K562 (cell line): Measurements from ENCODE around the gene FBXL12. TPM values are rescaled to one million over a fixed set of nuclear protein-coding genes. Genes with fewer than 3 reads are reported as not detected.

Experiments
- ATAC-seq: fragments of 200-7000 bp; cut with Tn5 transposase; 3 replicates; pipeline ENCODE4 v1.9.1; 2020; ENCODE audit warnings: moderate library complexity
- BruUV-seq: library from RNA; stranded (reverse); fragments of 400-500 nt; replicated peaks from 2 replicates; lab custom pipeline; 2021; lab: Mats Ljungman, UMichigan
- CTCF ChIA-PET: fragments of 300-600 bp; formaldehyde crosslinking; extraction: SDS; loops from one replicate; lab custom pipeline; 2021; ENCODE audit warnings: low intra/inter-chr PET ratio; lab: Yijun Ruan, JAX
- POLR2A ChIA-PET: fragments of 300-600, 350-650 bp; sonication (Branson Sonifier 250); formaldehyde crosslinking; extraction: SDS; loops from one replicate; lab custom pipeline; 2021; ENCODE audit warnings: antibody characterized with exemption, inconsistent platforms; lab: Yijun Ruan, JAX
- DNase-seq, 4 experiments: peaks; one replicate each; pipeline versions ENCODE4 v3.0.0 to v3.0.0-alpha.2; 2011 to 2018; ENCODE audit warnings: low spot score in 3 of 4, mixed read lengths in 3 of 4; ENCODE audit errors: extremely low read depth in 1 of 4
- FAIRE-seq: peaks from 2 replicates; lab custom pipeline; 2011; peaks lifted over from hg19 to GRCh38; lab: Jason Lieb, UNC
- H2AFZ ChIP-seq: 2 replicates; pipeline ENCODE4 v1.6.0; 2011; ENCODE audit warnings: low read depth, low read length, control low read depth, inconsistent platforms
- H3K27ac ChIP-seq: fragments of 200-600 bp; 3 replicates; pipeline ENCODE4 v1.8.0; 2011; ENCODE audit warnings: low read depth, mild to moderate bottlenecking, control low read depth, inconsistent platforms, low read length, moderate library complexity, mixed read lengths; ENCODE audit errors: extremely low read depth
- H3K27me3 ChIP-seq, 2 experiments: fragments of 300-600 bp in 1 of 2; 2 replicates in 1 of 2; 3 replicates in 1 of 2; pipeline versions ENCODE4 v1.6.0 to v1.8.0; 2011; ENCODE audit warnings: inconsistent platforms in 2 of 2, low read length in 2 of 2, mild to moderate bottlenecking in 1 of 2, mixed read lengths in 1 of 2, moderate library complexity in 1 of 2; ENCODE audit not compliant: control insufficient read depth in 2 of 2, insufficient read depth in 2 of 2
- H3K36me3 ChIP-seq: fragments of 300-600 bp; 3 replicates; pipeline ENCODE4 v1.8.0; 2011; ENCODE audit warnings: mild to moderate bottlenecking, low read length, inconsistent platforms; ENCODE audit not compliant: control insufficient read depth, insufficient read depth
- H3K4me1 ChIP-seq, 2 experiments: fragments of 200-600 bp in 1 of 2; replicated peaks in 1 of 2; 2 replicates in 1 of 2; 3 replicates in 1 of 2; pipeline versions ENCODE4 v1.5.1 to v1.8.0; 2011; ENCODE audit warnings: inconsistent platforms in 2 of 2, low read length in 2 of 2, mild to moderate bottlenecking in 1 of 2, mixed read lengths in 1 of 2, moderate library complexity in 1 of 2; ENCODE audit not compliant: control insufficient read depth in 2 of 2, insufficient read depth in 2 of 2
- H3K4me2 ChIP-seq: 2 replicates; pipeline ENCODE4 v1.6.1; 2011; ENCODE audit warnings: low read length, control low read depth, inconsistent platforms, mixed read lengths; ENCODE audit not compliant: insufficient read depth
- H3K4me3 ChIP-seq: fragments of 200-600 bp; sonication (generic), shearing (Covaris generic); 2 replicates; pipeline ENCODE4 v1.5.1; 2016; ENCODE audit warnings: control low read depth, inconsistent platforms
- H3K79me2 ChIP-seq: fragments of 200-600 bp; 3 replicates; pipeline ENCODE4 v1.8.0; 2011; ENCODE audit warnings: low read length, inconsistent platforms; ENCODE audit not compliant: control insufficient read depth, insufficient read depth
- H3K9ac ChIP-seq, 2 experiments: 2 replicates each; pipeline versions ENCODE4 v1.6.0 to v1.6.1; 2011; ENCODE audit warnings: low read depth in 2 of 2, low read length in 2 of 2, control low read depth in 1 of 2, inconsistent platforms in 1 of 2, mild to moderate bottlenecking in 1 of 2, mixed read lengths in 1 of 2; ENCODE audit not compliant: insufficient read depth in 1 of 2
- H3K9me1 ChIP-seq: one replicate; pipeline ENCODE4 v1.6.0; 2011; ENCODE audit warnings: inconsistent platforms, mild to moderate bottlenecking, low read length, moderate library complexity; ENCODE audit not compliant: control insufficient read depth, insufficient read depth
- H3K9me3 ChIP-seq: replicated peaks from 2 replicates; pipeline ENCODE4 v1.5.1; 2011; ENCODE audit warnings: low read depth, low read length, inconsistent platforms; ENCODE audit not compliant: control insufficient read depth, insufficient read depth
- H4K20me1 ChIP-seq: replicated peaks from 2 replicates; pipeline ENCODE4 v1.6.1; 2011; ENCODE audit warnings: low read length, inconsistent platforms, mixed read lengths; ENCODE audit not compliant: control insufficient read depth, insufficient read depth
- BRD4 ChIP-seq: fragments of 200-600 bp; sonication (generic); IDR thresholded peaks from 2 replicates; pipeline ENCODE4 v1.6.1; 2017; ENCODE audit warnings: inconsistent platforms
- BRF1 ChIP-seq: IDR thresholded peaks from 3 replicates; pipeline ENCODE4 v1.6.1; 2011; ENCODE audit warnings: borderline replicate concordance, mild to moderate bottlenecking; ENCODE audit not compliant: insufficient read length; ENCODE audit errors: extremely low read depth
- CBX3 ChIP-seq, 2 experiments: IDR thresholded peaks; 1 replicate in 1 of 2; 2 replicates in 1 of 2; pipeline ENCODE4 v1.6.1; 2012; ENCODE audit warnings: inconsistent platforms in 2 of 2, low read length in 2 of 2, borderline replicate concordance in 1 of 2, control low read depth in 1 of 2
- CEBPG ChIP-seq, 3 experiments: fragments of 200-800 bp in 1 of 3; sonication (Bioruptor generic) in 1 of 3; sonication (generic) in 1 of 3; formaldehyde crosslinking in 1 of 3; IDR thresholded peaks in 2 of 3; conservative IDR thresholded peaks in 1 of 3; 2 replicates each; pipeline versions ENCODE4 v1.6.1 to v1.8.0; 2016 to 2022; ENCODE audit warnings: missing compliant biosample characterization in 2 of 3, missing genetic modification characterization in 2 of 3, mild to moderate bottlenecking in 1 of 3, missing genetic modification reagents in 1 of 3
- GTF2E2 ChIP-seq: fragments of 200-800 bp; sonication (Bioruptor generic); IDR thresholded peaks from 2 replicates; pipeline ENCODE4 v1.6.1; 2016; ENCODE audit warnings: missing genetic modification characterization, missing compliant biosample characterization
- HIVEP1 ChIP-seq: fragments of 250-450 bp; sonication (Bioruptor Pico); IDR thresholded peaks from 2 replicates; pipeline ENCODE4 v1.4.0; 2020; ENCODE audit warnings: mild to moderate bottlenecking
- HMGN3 ChIP-seq: IDR thresholded peaks from 2 replicates; pipeline ENCODE4 v1.6.1; 2011; ENCODE audit warnings: borderline replicate concordance, low read depth, mild to moderate bottlenecking, mixed read lengths, low read length; ENCODE audit not compliant: insufficient read length; ENCODE audit errors: extremely low read depth
- HNRNPUL1 ChIP-seq: fragments of 200-400 bp; formaldehyde crosslinking; IDR thresholded peaks from 2 replicates; pipeline ENCODE4 v1.6.1; 2017; ENCODE audit warnings: low read length
- HSF4 ChIP-seq: fragments of 250-450 bp; sonication (Bioruptor Pico); IDR thresholded peaks from 2 replicates; pipeline ENCODE4 v2.1.2; 2022; ENCODE audit warnings: mild to moderate bottlenecking, moderate library complexity, borderline replicate concordance
- NR2C1 ChIP-seq, 2 experiments: fragments of 450-650 bp; IDR thresholded peaks; 2 replicates each; pipeline ENCODE4 v1.6.1; 2017; ENCODE audit warnings: mild to moderate bottlenecking in 2 of 2, antibody characterized with exemption in 1 of 2, inconsistent platforms in 1 of 2, missing compliant biosample characterization in 1 of 2, missing genetic modification characterization in 1 of 2
- PRMT5 ChIP-seq: sonication (generic); formaldehyde crosslinking; IDR thresholded peaks from 2 replicates; pipeline ENCODE4 v1.5.0; 2020; ENCODE audit warnings: missing genetic modification reagents
- RBBP5 ChIP-seq: fragments of 200-600 bp; sonication (generic); IDR thresholded peaks from 2 replicates; pipeline ENCODE4 v1.6.1; 2012; ENCODE audit warnings: borderline replicate concordance, mild to moderate bottlenecking, low read length, control low read depth, inconsistent platforms; ENCODE audit not compliant: insufficient read depth, poor library complexity, severe bottlenecking
- SAFB2 ChIP-seq: fragments of 200-400 bp; formaldehyde crosslinking; IDR thresholded peaks from 2 replicates; pipeline ENCODE4 v1.6.1; 2018; ENCODE audit warnings: borderline replicate concordance, low read length, low read depth, moderate library complexity; ENCODE audit not compliant: severe bottlenecking
- SUPT5H ChIP-seq: fragments of 450-650 bp; IDR thresholded peaks from 2 replicates; pipeline ENCODE4 v1.6.1; 2016
- ZNF384 ChIP-seq: IDR thresholded peaks from 2 replicates; pipeline ENCODE4 v1.6.1; 2012; ENCODE audit warnings: low read depth, low read length, improper control_type of control experiment
- WGBS: fragments of 100-300 bp; shearing (Covaris generic); methylation state at CpG from one replicate; pipeline ENCODE4 v1.1.6; 2016; ENCODE audit warnings: low coverage, mixed read lengths; ENCODE audit not compliant: insufficient coverage; ENCODE audit errors: missing lambda C conversion rate; 5-methylcytosine and 5-hydroxymethylcytosine counted together
- in situ Hi-C: fragments of 300-500 bp; cut with MboI; formaldehyde crosslinking; loops from 4 replicates; pipeline ENCODE4 v1.15.0; 2018; ENCODE audit warnings: inconsistent platforms, mixed read lengths
- intact Hi-C: fragments of 100-400 bp; cut with micrococcal nuclease; formaldehyde crosslinking; loops from 2 replicates; pipeline ENCODE4 v1.14.2; 2022
- polyA plus RNA-seq, 8 experiments: library from polyadenylated mRNA; depleted of rRNA in 4 of 8; stranded (reverse) in 5 of 8; unstranded in 3 of 8; fragments of >200 nt; fragmentation: Nextera tagmentation in 2 of 8; fragmentation: Illumina TruSeq in 1 of 8; extraction: Ambion mirVana in 2 of 8; extraction: Trizol in 1 of 8; gene quantifications; 2 replicates each; pipeline versions ENCODE4 v1.2.1 to v1.2.3, GENCODE V29; 2011 to 2014; ENCODE audit warnings: inconsistent platforms in 1 of 8, missing spikeins in 1 of 8
- total RNA-seq, 7 experiments: library from RNA; depleted of rRNA in 6 of 7; stranded (reverse); fragments of >200 nt in 6 of 7; fragmentation: Illumina TruSeq in 2 of 7; extraction: Trizol in 2 of 7; gene quantifications; 2 replicates each; pipeline versions ENCODE4 v1.2.1 to v1.2.3, GENCODE V29; 2011 to 2021; ENCODE audit warnings: low replicate concordance in 1 of 7
- TF ChIP-seq, protein P1 (sequence below): fragments of 250-450 bp; sonication (Bioruptor Pico); IDR thresholded peaks from 2 replicates; pipeline ENCODE4 v1.4.0; 2020; ENCODE audit warnings: mild to moderate bottlenecking, moderate library complexity, borderline replicate concordance

FBXL12 gene
- total and polyA plus RNA-seq, 9 of the 15 experiments (the other 6 are each of a cell fraction or from before 2014, with no cell fraction given): 2.7 to 40.5 (median 26.5) TPM

DNA sequence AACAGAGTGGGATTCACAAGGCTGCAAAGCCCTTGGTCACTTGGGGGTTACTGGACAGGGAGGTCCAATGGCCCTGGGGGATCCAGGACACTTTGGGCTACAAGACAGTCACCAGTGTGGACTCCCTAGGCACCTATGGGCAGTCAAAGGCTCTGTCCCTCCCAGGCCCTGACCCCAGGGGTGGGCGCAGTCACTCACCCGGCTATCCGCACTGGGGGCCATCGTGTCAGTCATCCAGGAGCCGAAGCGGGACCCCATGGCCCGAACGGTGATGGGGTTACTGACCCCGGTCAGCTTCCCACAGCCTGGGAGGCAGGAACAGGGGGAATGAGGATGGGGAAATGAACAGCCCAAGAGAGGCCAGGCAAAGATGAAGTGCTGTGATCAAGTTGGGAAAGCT, 37.7 kb upstream of the FBXL12 start:
- intact Hi-C loops (no loop called here), in situ Hi-C loops (no loop called here)
- Histone ChIP-seq H3K4me2 (no peak overlapping the region), H3K9ac (peak overlapping the region in 1 of 2 experiments; percentile 36; a peak in 1 of 4 replicates), H3K36me3 (no peaks in the 10 kb centered on the region), H3K27me3 (peaks cover 0 to 13% of the 10 kb centered on the region in 2 experiments; a peak in 3 of 5 replicates), H3K79me2 (no peaks in the 10 kb centered on the region), H2AFZ (no peak overlapping the region), H3K9me1 (no peaks in the 10 kb centered on the region), H3K27ac (no peak overlapping the region), H3K4me1 (peaks cover 12 to 22% of the 10 kb centered on the region in 2 experiments; a peak in 4 of 5 replicates), H3K9me3 (no peaks in the 10 kb centered on the region), H3K4me3 (no peak overlapping the region), H4K20me1 (peaks cover 4% of the 10 kb centered on the region; the same call in 1 of the 2 replicates)
- ATAC-seq (no peak), DNase-seq (no peak), FAIRE-seq (no peak)
- 77% methylated on average over 5 of the region's 9 CpGs for WGBS
- POLR2A ChIA-PET: no interaction called here
- BruUV-seq: no TSS peak
- CTCF ChIA-PET: no interaction called here
- TF ChIP-seq, protein P1, sequence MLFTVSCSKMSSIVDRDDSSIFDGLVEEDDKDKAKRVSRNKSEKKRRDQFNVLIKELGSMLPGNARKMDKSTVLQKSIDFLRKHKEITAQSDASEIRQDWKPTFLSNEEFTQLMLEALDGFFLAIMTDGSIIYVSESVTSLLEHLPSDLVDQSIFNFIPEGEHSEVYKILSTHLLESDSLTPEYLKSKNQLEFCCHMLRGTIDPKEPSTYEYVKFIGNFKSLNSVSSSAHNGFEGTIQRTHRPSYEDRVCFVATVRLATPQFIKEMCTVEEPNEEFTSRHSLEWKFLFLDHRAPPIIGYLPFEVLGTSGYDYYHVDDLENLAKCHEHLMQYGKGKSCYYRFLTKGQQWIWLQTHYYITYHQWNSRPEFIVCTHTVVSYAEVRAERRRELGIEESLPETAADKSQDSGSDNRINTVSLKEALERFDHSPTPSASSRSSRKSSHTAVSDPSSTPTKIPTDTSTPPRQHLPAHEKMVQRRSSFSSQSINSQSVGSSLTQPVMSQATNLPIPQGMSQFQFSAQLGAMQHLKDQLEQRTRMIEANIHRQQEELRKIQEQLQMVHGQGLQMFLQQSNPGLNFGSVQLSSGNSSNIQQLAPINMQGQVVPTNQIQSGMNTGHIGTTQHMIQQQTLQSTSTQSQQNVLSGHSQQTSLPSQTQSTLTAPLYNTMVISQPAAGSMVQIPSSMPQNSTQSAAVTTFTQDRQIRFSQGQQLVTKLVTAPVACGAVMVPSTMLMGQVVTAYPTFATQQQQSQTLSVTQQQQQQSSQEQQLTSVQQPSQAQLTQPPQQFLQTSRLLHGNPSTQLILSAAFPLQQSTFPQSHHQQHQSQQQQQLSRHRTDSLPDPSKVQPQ (CRISPR knock-in tag): no peak
- TF ChIP-seq NR2C1 (IDR thresholded peaks at IDR 0.05): no peak
- no peak for TF ChIP-seq NR2C1 (tag; IDR thresholded peaks at IDR 0.05)
- TF ChIP-seq CEBPG (CRISPR knock-in tag; IDR thresholded peaks at IDR 0.05): no peak
- TF ChIP-seq CEBPG (tag; conservative IDR thresholded peaks at IDR 0.05 in 1 of 2, IDR thresholded peaks at IDR 0.05 in 1 of 2): no peak
- no peak for TF ChIP-seq SAFB2
- no peak for TF ChIP-seq HSF4
- no peak for TF ChIP-seq RBBP5
- no peak for TF ChIP-seq BRD4
- no peak for TF ChIP-seq BRF1
- TF ChIP-seq PRMT5 (CRISPR knock-in tag): no peak
- no peak for TF ChIP-seq HIVEP1 (CRISPR knock-in tag)
- TF ChIP-seq ZNF384: no peak
- no peak for TF ChIP-seq HMGN3
- TF ChIP-seq SUPT5H: no peak
- no peak for TF ChIP-seq CBX3 (IDR thresholded peaks at IDR 0.05; ENCODE audit: borderline replicate concordance in 1 of 2, low read length in 2 of 2)
- TF ChIP-seq HNRNPUL1: no peak
- no peak for TF ChIP-seq GTF2E2
